GM12878 (cell line): ENCODE results near the gene GRIK4. TPM values are rescaled to one million over a fixed set of nuclear protein-coding genes. Genes with fewer than 3 reads are reported as not detected.

ENCODE experiments used
- ATAC-seq: fragments of 200-7000 bp; cut with Tn5 transposase; 3 replicates; pipeline ENCODE4 v1.9.1; 2020; ENCODE audit warnings: mild to moderate bottlenecking, moderate library complexity
- BruUV-seq: library from RNA; stranded (reverse); fragments of 400-500 nt; replicated peaks from 2 replicates; lab custom pipeline; 2021; lab: Mats Ljungman, UMichigan
- CTCF ChIA-PET: fragments of 300-600 bp; sonication (Branson Sonifier 250); formaldehyde crosslinking; extraction: SDS; loops from one replicate; lab custom pipeline; 2021; ENCODE audit warnings: inconsistent platforms; lab: Yijun Ruan, JAX
- POLR2A ChIA-PET: fragments of 350-600 bp; formaldehyde crosslinking; extraction: SDS; loops from one replicate; lab custom pipeline; 2021; ENCODE audit warnings: inconsistent platforms; lab: Charles Lee
- RAD21 ChIA-PET: fragments of 300-600 bp; sonication (Branson Sonifier 250); formaldehyde crosslinking; loops from one replicate; lab custom pipeline; 2023; ENCODE audit warnings: antibody characterized with exemption; ENCODE audit not compliant: unreplicated experiment; lab: Charles Lee
- SMC1A ChIA-PET: fragments of 300-600 bp; sonication (Branson Sonifier 250); formaldehyde crosslinking; loops from one replicate; lab custom pipeline; 2023; ENCODE audit not compliant: unreplicated experiment, uncharacterized antibody; lab: Charles Lee
- DNase-seq: peaks from one replicate; pipeline ENCODE4 v3.0.0-alpha.2; 2011; ENCODE audit warnings: low read depth, low spot score
- FAIRE-seq: peaks from 3 replicates; lab custom pipeline; 2011; peaks lifted over from hg19 to GRCh38; lab: Jason Lieb, UNC
- H2AFZ ChIP-seq: 2 replicates; pipeline ENCODE4 v1.6.0; 2011; ENCODE audit warnings: low read depth, low read length, control low read depth; ENCODE audit not compliant: control insufficient read depth
- H3K27ac ChIP-seq: 2 replicates; pipeline ENCODE4 v1.5.1; 2011; ENCODE audit warnings: control low read depth; ENCODE audit not compliant: control insufficient read depth, insufficient read depth
- H3K27me3 ChIP-seq, 2 experiments: replicated peaks in 1 of 2; 2 replicates each; pipeline versions ENCODE4 v1.6.0 to v1.6.1; 2011; ENCODE audit warnings: low read length in 1 of 2; ENCODE audit not compliant: control insufficient read depth in 2 of 2, insufficient read depth in 2 of 2
- H3K36me3 ChIP-seq, 2 experiments: 2 replicates each; pipeline ENCODE4 v1.5.1; 2011; ENCODE audit warnings: low read length in 1 of 2; ENCODE audit not compliant: control insufficient read depth in 2 of 2, insufficient read depth in 2 of 2
- H3K4me1 ChIP-seq: 2 replicates; pipeline ENCODE4 v1.6.1; 2011; ENCODE audit warnings: mild to moderate bottlenecking, low read length, moderate library complexity, mixed read lengths; ENCODE audit not compliant: control insufficient read depth, insufficient read depth
- H3K4me2 ChIP-seq: 2 replicates; pipeline ENCODE4 v1.6.0; 2011; ENCODE audit warnings: control low read depth; ENCODE audit not compliant: control insufficient read depth, insufficient read depth
- H3K4me3 ChIP-seq: fragments of 200-600 bp; sonication (generic); 2 replicates; pipeline ENCODE4 v1.5.1; 2016
- H3K79me2 ChIP-seq: 2 replicates; pipeline ENCODE4 v1.6.0; 2011; ENCODE audit warnings: low read length; ENCODE audit not compliant: control insufficient read depth, insufficient read depth
- H3K9ac ChIP-seq: 2 replicates; pipeline ENCODE4 v1.8.0; 2011; ENCODE audit warnings: low read length, control low read depth, mixed read lengths; ENCODE audit not compliant: control insufficient read depth, insufficient read depth
- H3K9me3 ChIP-seq: replicated peaks from 3 replicates; pipeline ENCODE4 v1.5.1; 2011; ENCODE audit warnings: mild to moderate bottlenecking, low read length; ENCODE audit not compliant: control insufficient read depth, insufficient read depth
- H4K20me1 ChIP-seq: 2 replicates; pipeline ENCODE4 v1.6.0; 2011; ENCODE audit not compliant: control insufficient read depth, insufficient read depth
- BHLHE40 ChIP-seq, 2 experiments: fragments of 450-650 bp in 1 of 2; IDR thresholded peaks; 2 replicates each; pipeline ENCODE4 v1.6.1; 2011 to 2017; ENCODE audit warnings: low read depth in 2 of 2, borderline replicate concordance in 1 of 2, improper control_type of control experiment in 1 of 2, low read length in 1 of 2, mild to moderate bottlenecking in 1 of 2
- CBX5 ChIP-seq: sonication (generic); IDR thresholded peaks from 2 replicates; pipeline ENCODE4 v1.6.1; 2016; ENCODE audit warnings: low read depth, moderate library complexity, mild to moderate bottlenecking, inconsistent platforms
- MYB ChIP-seq: fragments of 150-350 bp; IDR thresholded peaks from 2 replicates; pipeline ENCODE4 v1.6.1; 2014; ENCODE audit warnings: mild to moderate bottlenecking, low read depth, low read length, borderline replicate concordance
- MYC ChIP-seq: IDR thresholded peaks from 2 replicates; pipeline ENCODE4 v1.6.1; 2011; ENCODE audit warnings: mild to moderate bottlenecking, low read length, moderate library complexity, inconsistent platforms; ENCODE audit not compliant: insufficient read depth, insufficient replicate concordance, insufficient read length, severe bottlenecking
- NRF1 ChIP-seq: conservative IDR thresholded peaks from 2 replicates; pipeline ENCODE4 v1.6.1; 2011; ENCODE audit warnings: mild to moderate bottlenecking, low read depth, low read length, improper control_type of control experiment
- WGBS: methylation state at CpG from one replicate; pipeline ENCODE4 v1.1.6; 2016; ENCODE audit warnings: low lambda C conversion rate; ENCODE audit not compliant: insufficient replicate concordance, insufficient coverage; ENCODE audit errors: missing lambda C conversion rate; 5-methylcytosine and 5-hydroxymethylcytosine counted together
- in situ Hi-C: fragments of 300-500 bp; cut with MboI; formaldehyde crosslinking; loops from 9 replicates; pipeline ENCODE4 v1.14.3; 2018; ENCODE audit warnings: mixed read lengths
- intact Hi-C: fragments of 100-400 bp; cut with micrococcal nuclease; formaldehyde crosslinking; loops from one replicate; pipeline ENCODE4 v1.14.2; 2022; ENCODE audit not compliant: unreplicated experiment
- polyA plus RNA-seq, 11 experiments: library from polyadenylated mRNA; depleted of rRNA in 4 of 11; unstranded in 6 of 11; stranded (reverse) in 5 of 11; fragments of >200 nt; fragmentation: Nextera tagmentation in 4 of 11; fragmentation: Illumina TruSeq in 1 of 11; extraction: Ambion mirVana in 4 of 11; extraction: Trizol in 1 of 11; gene quantifications; 1 replicate in 1 of 11; 2 replicates in 10 of 11; pipeline versions ENCODE4 v1.2.1 to v1.2.3, GENCODE V29; 2011 to 2016; ENCODE audit warnings: inconsistent platforms in 2 of 11, missing spikeins in 2 of 11, low read depth in 1 of 11
- total RNA-seq, 4 experiments: library from RNA; depleted of rRNA in 3 of 4; stranded (reverse); fragments of >200 nt in 3 of 4; fragmentation: Illumina TruSeq in 1 of 4; extraction: Trizol in 1 of 4; gene quantifications; 2 replicates each; pipeline versions ENCODE4 v1.2.1 to v1.2.3, GENCODE V29; 2013 to 2021
- TF ChIP-seq, protein P1 (sequence below): fragments of 450-650 bp; IDR thresholded peaks from 2 replicates; pipeline ENCODE4 v1.6.1; 2017; ENCODE audit warnings: mild to moderate bottlenecking, moderate library complexity
- TF ChIP-seq, protein P2 (sequence below): fragments of 150-350 bp; IDR thresholded peaks from 2 replicates; pipeline ENCODE4 v1.6.1; 2014; ENCODE audit warnings: mild to moderate bottlenecking, low read depth, low read length
- TF ChIP-seq, protein P3 (sequence below): IDR thresholded peaks from 2 replicates; pipeline ENCODE4 v1.6.1; 2011; ENCODE audit warnings: mild to moderate bottlenecking, low read depth, low read length, moderate library complexity; ENCODE audit not compliant: insufficient replicate concordance

The GRIK4 gene
- total and polyA plus RNA-seq, 10 of the 15 experiments (the other 5 are each of a cell fraction or from before 2014, with no cell fraction given): 0.33 to 3.6 (median 0.72) TPM

DNA sequence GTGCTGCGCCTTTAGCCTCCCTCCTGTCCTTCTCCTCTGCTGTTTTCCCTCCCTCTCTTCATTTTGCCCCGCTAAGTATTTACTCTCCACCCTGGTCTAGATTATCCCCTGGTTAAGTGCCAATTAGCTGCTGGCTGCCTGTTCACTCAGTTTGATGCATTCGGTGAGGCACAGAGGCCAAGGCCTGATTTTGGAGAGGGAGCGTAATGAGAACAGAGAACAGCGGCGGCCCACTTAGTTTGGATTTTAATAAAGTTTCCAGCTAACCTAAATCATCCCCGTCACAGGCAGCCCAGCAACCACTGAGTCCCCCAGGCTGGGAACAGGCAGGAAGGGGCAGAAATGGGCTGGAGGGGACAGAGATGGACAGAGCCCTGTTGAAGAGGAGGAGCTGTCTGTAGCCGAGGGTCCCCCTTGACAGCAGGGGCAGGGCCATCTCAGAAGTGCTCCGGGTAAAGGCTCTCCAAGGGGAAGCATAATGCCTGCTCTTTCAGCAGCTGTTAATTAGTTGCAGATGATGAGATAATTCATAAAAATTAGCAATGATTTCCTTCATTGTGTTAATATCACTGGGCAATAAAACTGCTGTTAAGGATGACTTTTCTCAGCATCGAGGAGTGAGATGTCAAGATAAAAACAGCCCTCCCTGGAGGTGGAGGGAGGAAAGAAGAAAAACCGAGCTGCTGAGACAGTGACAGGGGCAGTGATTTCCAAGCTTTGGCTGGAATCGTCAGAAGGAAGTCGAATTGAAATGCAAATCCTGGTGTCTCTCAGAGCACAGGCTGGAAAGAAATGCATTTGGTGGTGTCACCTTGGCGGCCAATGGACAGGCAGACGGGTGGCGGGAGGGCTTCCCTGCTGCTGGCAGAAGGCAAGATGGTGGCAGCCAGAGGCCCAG is 170.1 kb downstream of the GRIK4 start:
- FAIRE-seq: no peak
- no TSS peak for BruUV-seq
- no peak for ATAC-seq
- CTCF ChIA-PET: interaction anchor here (0.7 to 10.7 kb wide), 8 partner anchors 15 to 1154 kb away, joined by 3 to 111 read pairs (median 4); partner anchors contain the start of gene GRIK4
- Histone ChIP-seq H3K27me3 (no peaks in the 10 kb centered on the region), H3K4me3 (no peak overlapping the region), H3K9ac (no peak overlapping the region), H3K4me1 (no peaks in the 10 kb centered on the region; the same call in 1 of the 2 replicates), H3K9me3 (no peaks in the 10 kb centered on the region), H3K4me2 (no peak overlapping the region), H2AFZ (no peak overlapping the region), H3K79me2 (no peaks in the 10 kb centered on the region), H3K27ac (no peak overlapping the region), H3K36me3 (no peaks in the 10 kb centered on the region; a peak in 1 of 4 replicates), H4K20me1 (no peaks in the 10 kb centered on the region)
- RAD21 ChIA-PET: interaction anchor here (0.7 to 1.1 kb wide), 2 partner anchors 41 to 117 kb away, joined by 3 read pairs; no protein-coding TSS in a partner anchor
- SMC1A ChIA-PET: interaction anchor here (0.9 to 1.9 kb wide), 5 partner anchors 26 to 370 kb away, joined by 3 to 6 read pairs (median 3); no protein-coding TSS in a partner anchor
- in situ Hi-C loops: loop anchor here (10.0 kb wide), 1 partner anchor 167 kb away; the partner anchor contains the start of gene GRIK4
- intact Hi-C loops: loop anchor here (10.0 kb wide), 1 partner anchor 123 kb away; no protein-coding TSS in a partner anchor
- 56% methylated on average over 16 of the region's 16 CpGs for WGBS
- DNase-seq: no peak
- POLR2A ChIA-PET: no interaction called here
- TF ChIP-seq MYC (no peak), BHLHE40 (IDR thresholded peaks at IDR 0.05; ENCODE audit: borderline replicate concordance in 1 of 2, low read depth in 2 of 2, low read length in 1 of 2) (no peak), CBX5 (no peak), MYB (no peak), NRF1 (no peak)
- TF ChIP-seq, protein P1, sequence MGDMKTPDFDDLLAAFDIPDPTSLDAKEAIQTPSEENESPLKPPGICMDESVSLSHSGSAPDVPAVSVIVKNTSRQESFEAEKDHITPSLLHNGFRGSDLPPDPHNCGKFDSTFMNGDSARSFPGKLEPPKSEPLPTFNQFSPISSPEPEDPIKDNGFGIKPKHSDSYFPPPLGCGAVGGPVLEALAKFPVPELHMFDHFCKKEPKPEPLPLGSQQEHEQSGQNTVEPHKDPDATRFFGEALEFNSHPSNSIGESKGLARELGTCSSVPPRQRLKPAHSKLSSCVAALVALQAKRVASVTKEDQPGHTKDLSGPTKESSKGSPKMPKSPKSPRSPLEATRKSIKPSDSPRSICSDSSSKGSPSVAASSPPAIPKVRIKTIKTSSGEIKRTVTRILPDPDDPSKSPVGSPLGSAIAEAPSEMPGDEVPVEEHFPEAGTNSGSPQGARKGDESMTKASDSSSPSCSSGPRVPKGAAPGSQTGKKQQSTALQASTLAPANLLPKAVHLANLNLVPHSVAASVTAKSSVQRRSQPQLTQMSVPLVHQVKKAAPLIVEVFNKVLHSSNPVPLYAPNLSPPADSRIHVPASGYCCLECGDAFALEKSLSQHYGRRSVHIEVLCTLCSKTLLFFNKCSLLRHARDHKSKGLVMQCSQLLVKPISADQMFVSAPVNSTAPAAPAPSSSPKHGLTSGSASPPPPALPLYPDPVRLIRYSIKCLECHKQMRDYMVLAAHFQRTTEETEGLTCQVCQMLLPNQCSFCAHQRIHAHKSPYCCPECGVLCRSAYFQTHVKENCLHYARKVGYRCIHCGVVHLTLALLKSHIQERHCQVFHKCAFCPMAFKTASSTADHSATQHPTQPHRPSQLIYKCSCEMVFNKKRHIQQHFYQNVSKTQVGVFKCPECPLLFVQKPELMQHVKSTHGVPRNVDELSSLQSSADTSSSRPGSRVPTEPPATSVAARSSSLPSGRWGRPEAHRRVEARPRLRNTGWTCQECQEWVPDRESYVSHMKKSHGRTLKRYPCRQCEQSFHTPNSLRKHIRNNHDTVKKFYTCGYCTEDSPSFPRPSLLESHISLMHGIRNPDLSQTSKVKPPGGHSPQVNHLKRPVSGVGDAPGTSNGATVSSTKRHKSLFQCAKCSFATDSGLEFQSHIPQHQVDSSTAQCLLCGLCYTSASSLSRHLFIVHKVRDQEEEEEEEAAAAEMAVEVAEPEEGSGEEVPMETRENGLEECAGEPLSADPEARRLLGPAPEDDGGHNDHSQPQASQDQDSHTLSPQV: no peak
- TF ChIP-seq, protein P2, sequence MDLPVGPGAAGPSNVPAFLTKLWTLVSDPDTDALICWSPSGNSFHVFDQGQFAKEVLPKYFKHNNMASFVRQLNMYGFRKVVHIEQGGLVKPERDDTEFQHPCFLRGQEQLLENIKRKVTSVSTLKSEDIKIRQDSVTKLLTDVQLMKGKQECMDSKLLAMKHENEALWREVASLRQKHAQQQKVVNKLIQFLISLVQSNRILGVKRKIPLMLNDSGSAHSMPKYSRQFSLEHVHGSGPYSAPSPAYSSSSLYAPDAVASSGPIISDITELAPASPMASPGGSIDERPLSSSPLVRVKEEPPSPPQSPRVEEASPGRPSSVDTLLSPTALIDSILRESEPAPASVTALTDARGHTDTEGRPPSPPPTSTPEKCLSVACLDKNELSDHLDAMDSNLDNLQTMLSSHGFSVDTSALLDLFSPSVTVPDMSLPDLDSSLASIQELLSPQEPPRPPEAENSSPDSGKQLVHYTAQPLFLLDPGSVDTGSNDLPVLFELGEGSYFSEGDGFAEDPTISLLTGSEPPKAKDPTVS: no peak
- TF ChIP-seq, protein P3, sequence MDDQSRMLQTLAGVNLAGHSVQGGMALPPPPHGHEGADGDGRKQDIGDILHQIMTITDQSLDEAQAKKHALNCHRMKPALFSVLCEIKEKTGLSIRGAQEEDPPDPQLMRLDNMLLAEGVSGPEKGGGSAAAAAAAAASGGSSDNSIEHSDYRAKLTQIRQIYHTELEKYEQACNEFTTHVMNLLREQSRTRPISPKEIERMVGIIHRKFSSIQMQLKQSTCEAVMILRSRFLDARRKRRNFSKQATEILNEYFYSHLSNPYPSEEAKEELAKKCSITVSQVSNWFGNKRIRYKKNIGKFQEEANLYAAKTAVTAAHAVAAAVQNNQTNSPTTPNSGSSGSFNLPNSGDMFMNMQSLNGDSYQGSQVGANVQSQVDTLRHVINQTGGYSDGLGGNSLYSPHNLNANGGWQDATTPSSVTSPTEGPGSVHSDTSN: no peak
